ENCODE results near the gene LIN9.

- no peak for TF ChIP-seq CTCF (conservative IDR thresholded peaks at IDR 0.05 in 1 of 2, IDR thresholded peaks at IDR 0.05 in 1 of 2; ENCODE audit: low read depth in 1 of 2, low read length in 2 of 2)
- no peak for TF ChIP-seq EZH2 (IDR thresholded peaks at IDR 0.05; ENCODE audit: low read length, missing control alignments)
These were observed 32.0 kb downstream of the LIN9 start for GRCh38 chr1:226276987-226277386.
